HG03575 (cell line): ENCODE results near the gene HCK.

Experiments
- ATAC-seq: cut with Tn5 transposase; IDR thresholded peaks from one replicate; pipeline ENCODE4 v1.9.1; 2021; ENCODE audit not compliant: unreplicated experiment, insufficient number of reproducible peaks, low FRiP score; ENCODE audit errors: extremely low read depth

Gene HCK

DNA sequence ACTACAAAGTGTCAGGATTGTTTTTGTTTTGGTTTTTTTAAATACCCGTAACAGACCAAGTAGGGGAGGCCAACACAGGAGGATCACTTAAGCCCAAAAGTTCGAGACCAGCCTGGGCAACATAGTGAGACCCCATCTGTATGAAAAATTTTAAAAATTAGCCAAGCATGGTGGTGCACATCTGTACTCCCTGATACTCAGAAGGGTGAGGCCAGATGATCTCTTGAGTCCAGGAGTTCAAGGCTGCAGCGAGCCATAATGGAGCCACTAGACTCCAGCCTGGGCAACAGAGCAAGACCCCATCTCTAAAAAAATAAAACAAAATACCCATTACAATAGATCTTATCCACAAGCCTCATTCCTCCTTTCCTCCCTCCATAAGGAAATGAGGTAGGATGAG is 28.7 kb downstream of the HCK start:
- ATAC-seq, result no peak

GRCh38 chr20:32083469-32083868 is 31.4 kb downstream of the HCK start:
- no peak for ATAC-seq

DNA sequence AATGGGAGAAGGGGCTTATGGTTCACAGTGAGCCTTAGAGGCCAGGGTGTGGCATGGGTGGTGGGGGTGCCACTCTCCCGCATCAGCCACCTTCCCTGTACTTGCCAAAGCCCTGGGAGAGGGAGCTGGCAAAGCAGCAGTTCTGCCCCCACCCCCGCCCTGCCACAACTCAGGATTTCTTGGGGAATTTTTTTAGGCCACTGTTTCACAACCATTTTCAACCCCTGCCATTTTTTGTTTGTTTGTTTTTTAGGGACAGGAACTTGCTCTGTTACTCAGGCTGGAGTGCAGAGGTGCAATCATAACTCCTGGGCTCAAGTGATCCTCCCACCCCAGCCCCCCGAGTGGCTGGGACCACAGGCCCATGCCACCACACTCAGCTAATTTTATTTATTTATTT is 35.0 kb downstream of the HCK start:
- ATAC-seq, result no peak

GRCh38 chr20:32088759-32089158 is 36.7 kb downstream of the HCK start:
- no peak for ATAC-seq

- no peak for ATAC-seq
These were observed 37.8 kb downstream of the HCK start for GRCh38 chr20:32089637-32090362.

- no peak for ATAC-seq
These were observed 39.9 kb downstream of the HCK start for GRCh38 chr20:32091888-32092346.

DNA sequence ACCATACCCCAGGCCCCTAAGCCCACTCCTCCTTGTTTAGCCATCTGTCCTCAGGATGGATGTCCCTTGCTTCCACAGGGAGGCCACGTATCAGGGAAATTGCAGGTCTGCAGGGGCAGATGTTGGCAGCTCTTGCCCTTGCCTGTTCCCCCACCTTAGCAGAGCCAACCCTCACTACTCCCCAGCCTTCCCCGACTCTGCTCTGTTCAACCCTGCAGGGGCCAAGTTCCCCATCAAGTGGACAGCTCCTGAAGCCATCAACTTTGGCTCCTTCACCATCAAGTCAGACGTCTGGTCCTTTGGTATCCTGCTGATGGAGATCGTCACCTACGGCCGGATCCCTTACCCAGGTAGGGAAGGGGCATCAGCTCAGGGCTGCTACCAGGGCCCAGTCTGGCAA is 46.7 kb downstream of the HCK start:
- no peak for ATAC-seq

GRCh38 chr20:32108814-32109391 is 56.9 kb downstream of the HCK start:
- ATAC-seq, result no peak

DNA sequence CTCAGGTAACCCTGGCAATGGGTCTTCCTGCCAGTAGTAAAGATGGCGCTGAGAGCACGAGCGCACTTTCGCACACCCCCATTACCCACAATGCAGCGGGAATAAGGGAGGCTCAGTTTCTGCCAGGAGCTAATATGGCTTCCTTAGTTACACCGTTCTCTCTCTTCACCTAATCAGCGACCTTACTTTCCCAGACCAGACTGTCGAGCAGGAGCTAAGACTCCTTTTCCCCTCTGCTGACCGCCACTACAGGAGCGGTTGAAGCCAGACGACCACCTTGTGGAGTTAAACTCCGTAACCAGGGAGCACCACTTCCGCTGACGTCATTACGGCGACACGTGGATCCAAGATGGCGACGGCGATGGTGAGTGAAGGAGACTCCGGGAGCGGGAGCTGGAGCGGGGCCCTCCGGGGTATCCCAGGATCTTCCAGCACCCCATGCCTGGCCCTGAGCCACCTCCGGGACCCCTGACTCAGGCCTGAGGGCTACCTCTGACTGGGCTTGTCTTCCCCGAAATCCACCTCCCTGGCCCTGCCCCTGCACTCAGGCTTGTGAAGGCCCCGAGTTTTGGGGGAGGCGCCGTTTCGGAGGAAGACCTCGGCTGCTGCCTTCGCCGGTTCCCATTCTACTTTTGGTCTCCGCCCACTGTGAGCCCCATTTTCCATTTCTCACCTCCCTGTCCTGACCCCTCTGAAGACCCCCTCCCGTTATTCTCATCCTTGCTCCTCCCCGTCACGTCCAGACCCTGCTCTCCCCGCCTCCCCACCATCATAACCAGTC is 57.5 kb downstream of the HCK start, which contains the start of gene TM9SF4:
Gene TM9SF4, plus strand, starts transcription at position 323 of the 781 bp plus-strand sequence. Its CDS starts 27 bp downstream, at position 350.
- peak; percentile 53 for ATAC-seq

DNA sequence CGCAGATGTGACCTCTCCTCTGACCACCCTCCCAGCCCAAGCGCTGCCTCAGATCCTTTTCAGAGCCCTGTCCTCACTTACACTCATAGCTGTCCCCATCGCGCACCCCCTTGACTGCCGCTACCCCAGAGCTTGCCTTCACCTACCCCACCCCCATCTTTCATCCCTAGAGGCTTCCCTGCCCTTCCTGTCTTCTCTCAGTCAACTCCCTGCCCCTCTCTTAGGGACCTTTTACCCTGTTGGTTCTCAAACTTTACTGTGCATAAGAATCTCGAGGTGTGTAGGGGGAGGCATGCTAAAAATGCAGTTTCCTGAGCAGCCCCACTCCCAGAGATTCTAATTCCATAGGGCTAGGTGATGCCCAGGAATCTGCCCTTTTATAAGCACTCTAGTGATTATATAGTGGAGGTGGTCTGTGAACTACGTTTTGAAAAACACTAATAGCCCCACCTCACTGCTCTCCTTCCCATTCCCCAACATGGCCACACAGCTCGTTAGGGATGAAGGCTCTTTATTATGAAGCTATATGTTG is 58.2 kb downstream of the HCK start:
- ATAC-seq, result no peak

GRCh38 chr20:32110727-32111126 is 58.7 kb downstream of the HCK start:
- ATAC-seq, result no peak

DNA sequence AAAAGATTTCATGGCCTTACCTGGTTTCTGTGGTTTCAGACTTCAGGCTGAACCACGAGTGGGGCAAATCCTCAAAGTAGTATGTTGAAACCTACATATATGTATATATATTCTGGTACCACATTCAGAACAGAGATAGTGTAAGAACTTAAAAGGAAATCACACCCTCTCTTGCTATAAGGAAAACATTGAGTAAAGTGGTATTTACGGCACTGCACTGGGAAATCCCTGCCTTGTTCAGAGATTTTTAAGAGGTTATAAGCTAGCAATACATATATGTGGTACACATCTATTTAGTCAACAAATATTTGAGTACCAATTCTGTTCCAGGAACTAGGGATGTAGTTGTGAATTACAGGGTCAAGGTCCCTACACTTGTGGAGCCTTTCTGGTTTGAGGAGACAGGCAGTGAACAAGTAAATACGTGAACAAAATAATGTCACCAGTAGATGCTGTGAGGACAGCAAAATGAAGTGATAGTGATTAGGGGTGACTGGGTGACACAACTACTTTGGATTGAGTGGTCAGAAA is 59.2 kb downstream of the HCK start:
- ATAC-seq, result no peak

GRCh38 chr20:32111753-32112152 is 59.7 kb downstream of the HCK start:
- ATAC-seq, result no peak

- ATAC-seq, result no peak
These were observed 60.8 kb downstream of the HCK start for GRCh38 chr20:32112841-32113240.

- ATAC-seq, result no peak
These were observed 61.7 kb downstream of the HCK start for GRCh38 chr20:32113591-32114260.

DNA sequence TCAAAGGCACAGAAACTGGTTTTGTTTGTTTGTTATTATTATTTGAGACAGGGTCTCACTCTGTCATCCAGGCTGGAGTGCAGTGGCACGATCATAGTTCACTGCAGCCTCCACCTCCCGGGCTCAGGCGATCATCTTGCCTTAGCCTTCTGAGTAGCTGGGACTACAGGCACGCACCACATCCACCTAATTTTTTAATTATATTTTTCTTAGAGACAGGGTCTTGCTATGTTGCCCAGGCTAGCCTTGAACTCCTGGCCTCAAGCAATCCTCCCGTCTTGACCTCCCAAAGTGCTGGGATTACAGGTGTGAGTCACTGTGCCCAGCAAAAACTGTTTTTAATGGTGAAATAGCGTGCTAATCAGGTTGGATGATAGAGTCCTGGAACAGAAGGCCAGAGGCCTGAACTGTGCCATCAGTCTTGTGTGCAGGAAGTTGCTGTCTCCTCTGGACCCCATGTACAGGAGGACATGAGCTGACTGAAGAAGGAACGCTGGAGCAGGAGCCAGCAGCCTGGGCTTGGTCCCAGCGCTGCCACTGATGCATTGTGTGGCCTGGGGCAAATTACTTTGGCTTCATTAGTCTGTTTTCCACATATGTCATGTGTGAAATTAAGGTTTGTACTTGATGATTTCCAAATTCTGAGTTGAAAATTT is 62.4 kb downstream of the HCK start:
- no peak for ATAC-seq

DNA sequence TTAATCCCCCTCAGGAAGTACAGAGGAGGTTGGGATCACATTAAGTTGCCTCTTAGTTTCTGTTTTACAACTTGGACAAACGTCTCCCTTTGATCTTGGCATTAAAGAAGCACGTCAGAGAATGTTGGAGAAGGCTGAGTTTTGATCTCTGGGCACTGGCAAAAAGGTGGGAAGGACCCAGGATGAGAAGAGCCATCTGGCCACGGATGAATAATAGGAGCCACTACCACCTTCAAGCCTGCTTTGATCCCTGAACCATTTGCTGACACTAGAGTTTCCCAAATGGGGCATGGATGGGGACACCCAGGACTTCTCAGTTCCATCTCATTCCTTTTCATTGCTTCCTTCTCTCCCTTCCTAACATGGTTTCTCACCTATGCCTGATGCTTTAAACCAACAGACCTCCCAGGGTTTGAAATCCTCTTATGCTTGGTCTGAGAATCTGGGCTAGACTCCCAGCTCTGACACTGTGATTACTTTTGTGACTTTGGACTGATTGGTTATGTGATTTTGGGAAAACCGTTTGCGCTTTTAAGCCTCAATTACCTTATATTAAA is 63.2 kb downstream of the HCK start:
- no peak for ATAC-seq

DNA sequence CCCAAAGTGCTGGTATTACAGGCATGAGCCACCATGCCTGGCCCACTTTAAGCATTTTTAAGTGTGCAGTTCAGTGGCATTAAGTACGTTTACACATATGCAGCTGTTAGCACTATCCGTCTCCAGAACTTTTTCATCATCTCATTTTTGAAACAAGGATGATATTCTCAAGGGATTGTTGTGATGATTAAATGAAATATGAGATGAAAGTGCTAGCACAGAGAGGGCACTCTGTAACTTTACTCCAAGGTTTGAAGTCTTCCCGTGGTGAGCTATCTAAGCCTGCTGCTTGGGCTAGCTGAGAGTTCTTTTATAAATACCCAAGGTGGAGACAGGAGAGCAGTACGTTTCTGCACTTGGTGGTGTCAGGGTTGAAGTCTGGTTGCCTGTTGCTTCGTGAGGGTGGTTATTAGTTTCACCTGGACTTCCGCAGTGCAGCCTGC is 64.1 kb downstream of the HCK start:
- ATAC-seq, result no peak
